Body of pancreas (tissue), 4 donors: Measurements from ENCODE around the gene DNAH7. TPM values are rescaled to one million over a fixed set of nuclear protein-coding genes. Genes with fewer than 3 reads are reported as not detected.

Source experiments
- ATAC-seq: fragments of 150-250 bp; one replicate; pipeline ENCODE4 v1.9.1; 2016
- DNase-seq, 4 donors: peaks; one replicate each; pipeline ENCODE4 v3.0.0-alpha.2; 2019
- H3K27ac ChIP-seq, 4 donors: fragments of 200-600 bp; sonication (generic); 1 replicate in 3 of 4; 2 replicates in 1 of 4; pipeline versions ENCODE4 v1.5.1 to v1.6.1; 2016 to 2019; ENCODE audit warnings: mild to moderate bottlenecking in 1 of 4, mixed read lengths in 1 of 4, moderate library complexity in 1 of 4
- H3K27me3 ChIP-seq, 2 donors: fragments of 200-600 bp; sonication (generic); one replicate each; pipeline ENCODE4 v1.6.0; 2016; ENCODE audit warnings: mild to moderate bottlenecking in 1 of 2
- H3K36me3 ChIP-seq, 2 donors: fragments of 200-600 bp; sonication (generic); replicated peaks in 1 of 2; 2 replicates each; pipeline ENCODE4 v1.5.1; 2016; ENCODE audit warnings: low read depth in 2 of 2; ENCODE audit not compliant: insufficient read depth in 1 of 2
- H3K4me1 ChIP-seq: fragments of 200-600 bp; sonication (generic); one replicate; pipeline ENCODE4 v1.6.0; 2016
- H3K4me3 ChIP-seq, 2 donors: fragments of 200-600 bp; sonication (generic); 1 replicate in 1 of 2; 2 replicates in 1 of 2; pipeline ENCODE4 v1.5.1; 2016 to 2019
- H3K9me3 ChIP-seq, 3 donors: fragments of 200-600 bp; sonication (generic); 1 replicate in 2 of 3; 2 replicates in 1 of 3; pipeline ENCODE4 v1.5.1; 2016
- POLR2A ChIP-seq, 3 donors: fragments of 450-650 bp; IDR thresholded peaks; one replicate each; pipeline ENCODE4 v1.6.1; 2016; ENCODE audit warnings: antibody characterized with exemption in 3 of 3, mild to moderate bottlenecking in 2 of 3
- WGBS, 2 donors: methylation state at CpG; one replicate each; pipeline ENCODE4 v1.1.5; 2017; 5-methylcytosine and 5-hydroxymethylcytosine counted together
- intact Hi-C: fragments of 100-400 bp; cut with DNase I; formaldehyde crosslinking; loops from one replicate; pipeline ENCODE4 v1.15.1; 2023
- total RNA-seq, 2 donors: library from RNA; depleted of rRNA; stranded (reverse); fragments of >200 nt; gene quantifications; one replicate each; pipeline ENCODE4 v1.1.0, GENCODE V29; 2016
- TF ChIP-seq, protein P1 (sequence below), 7 experiments: fragments of 450-650 bp in 4 of 7; fragments of 200-600 bp in 3 of 7; sonication (generic) in 3 of 7; IDR thresholded peaks; one replicate each; pipeline ENCODE4 v1.5.1; 2016 to 2019; ENCODE audit warnings: antibody characterized with exemption in 7 of 7

DNAH7 gene
- total RNA-seq, 2 donors from 2014 or later: 7.8 to 11.2 TPM

GRCh38 chr2:195759877-195760276, 308.8 kb downstream of the DNAH7 start:
- Histone ChIP-seq H3K4me1 (peaks cover 7% of the 10 kb centered on the region), H3K36me3 (no peaks in the 10 kb centered on the region), H3K27ac (no peak overlapping the region), H3K27me3 (no peaks in the 10 kb centered on the region), H3K9me3 (no peaks in the 10 kb centered on the region), H3K4me3 (no peak overlapping the region)
- DNase-seq (no peak), ATAC-seq (no peak)
- WGBS, 2 donors: 100% methylated on average over 1 of the region's 1 CpG
- TF ChIP-seq, protein P1, sequence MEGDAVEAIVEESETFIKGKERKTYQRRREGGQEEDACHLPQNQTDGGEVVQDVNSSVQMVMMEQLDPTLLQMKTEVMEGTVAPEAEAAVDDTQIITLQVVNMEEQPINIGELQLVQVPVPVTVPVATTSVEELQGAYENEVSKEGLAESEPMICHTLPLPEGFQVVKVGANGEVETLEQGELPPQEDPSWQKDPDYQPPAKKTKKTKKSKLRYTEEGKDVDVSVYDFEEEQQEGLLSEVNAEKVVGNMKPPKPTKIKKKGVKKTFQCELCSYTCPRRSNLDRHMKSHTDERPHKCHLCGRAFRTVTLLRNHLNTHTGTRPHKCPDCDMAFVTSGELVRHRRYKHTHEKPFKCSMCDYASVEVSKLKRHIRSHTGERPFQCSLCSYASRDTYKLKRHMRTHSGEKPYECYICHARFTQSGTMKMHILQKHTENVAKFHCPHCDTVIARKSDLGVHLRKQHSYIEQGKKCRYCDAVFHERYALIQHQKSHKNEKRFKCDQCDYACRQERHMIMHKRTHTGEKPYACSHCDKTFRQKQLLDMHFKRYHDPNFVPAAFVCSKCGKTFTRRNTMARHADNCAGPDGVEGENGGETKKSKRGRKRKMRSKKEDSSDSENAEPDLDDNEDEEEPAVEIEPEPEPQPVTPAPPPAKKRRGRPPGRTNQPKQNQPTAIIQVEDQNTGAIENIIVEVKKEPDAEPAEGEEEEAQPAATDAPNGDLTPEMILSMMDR (IDR thresholded peaks at IDR 0.05): no peak
- TF ChIP-seq POLR2A (IDR thresholded peaks at IDR 0.05): no peak
- intact Hi-C loops: no loop called here

DNA sequence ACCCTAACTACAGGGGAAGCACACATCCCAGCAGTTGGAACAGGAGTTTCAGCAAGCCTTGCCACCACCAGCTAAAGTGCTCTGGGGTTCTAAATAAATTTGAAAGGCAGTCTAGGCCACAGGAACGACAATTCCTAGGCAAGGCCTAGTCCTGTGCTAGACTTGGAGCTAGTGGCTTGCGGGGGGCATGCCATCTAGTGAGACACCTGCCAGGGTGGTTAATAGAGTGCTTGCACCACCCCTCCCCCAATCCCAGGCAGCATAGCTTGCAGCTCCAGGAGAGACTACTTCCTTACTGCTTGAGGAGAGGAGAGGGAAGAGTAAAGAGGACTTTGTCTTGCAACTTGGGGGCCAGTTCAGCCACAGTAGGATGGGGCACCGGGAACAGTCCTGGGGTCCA, 309.8 kb downstream of the DNAH7 start:
- no peak for TF ChIP-seq POLR2A (IDR thresholded peaks at IDR 0.05)
- TF ChIP-seq, protein P1 (IDR thresholded peaks at IDR 0.05): no peak
- Histone ChIP-seq H3K27ac (no peak overlapping the region), H3K4me1 (peaks cover 7% of the 10 kb centered on the region), H3K9me3 (no peaks in the 10 kb centered on the region), H3K36me3 (no peaks in the 10 kb centered on the region), H3K4me3 (no peak overlapping the region), H3K27me3 (no peaks in the 10 kb centered on the region)
- DNase-seq (no peak), ATAC-seq (no peak)
- intact Hi-C loops: no loop called here
- WGBS, 2 donors: 88 to 93% methylated on average over 3 of the region's 3 CpGs

- Histone ChIP-seq H3K27me3 (no peaks in the 10 kb centered on the region), H3K4me3 (no peak overlapping the region), H3K9me3 (no peaks in the 10 kb centered on the region), H3K4me1 (peaks cover 7% of the 10 kb centered on the region), H3K36me3 (no peaks in the 10 kb centered on the region), H3K27ac (no peak overlapping the region)
- 80 to 82% methylated on average over 7 of the region's 7 CpGs for WGBS, 2 donors
- ATAC-seq: peak; percentile 38
- DNase-seq: no peak
- intact Hi-C loops: no loop called here
- TF ChIP-seq, protein P1 (IDR thresholded peaks at IDR 0.05): no peak
- TF ChIP-seq POLR2A (IDR thresholded peaks at IDR 0.05): no peak
Measured at GRCh38 chr2:195756218-195756942, 312.3 kb downstream of the DNAH7 start.

- no peak overlapping the region for H3K4me3 ChIP-seq
- no peaks in the 10 kb centered on the region for H3K9me3 ChIP-seq
- H3K27ac ChIP-seq: no peak overlapping the region
- H3K27me3 ChIP-seq: no peaks in the 10 kb centered on the region
- 94 to 96% methylated on average over 1 of the region's 1 CpG for WGBS, 2 donors
- DNase-seq (no peak), ATAC-seq (no peak)
- no peaks in the 10 kb centered on the region for H3K36me3 ChIP-seq
- no peak for TF ChIP-seq POLR2A (IDR thresholded peaks at IDR 0.05)
- TF ChIP-seq, protein P1 (IDR thresholded peaks at IDR 0.05): no peak
- intact Hi-C loops: no loop called here
- no peaks in the 10 kb centered on the region for H3K4me1 ChIP-seq
Measured at GRCh38 chr2:195741191-195741590, 327.4 kb downstream of the DNAH7 start.
